HCT116 (cell line): ENCODE measurements around the gene SLC30A9. TPM values are rescaled to one million over a fixed set of nuclear protein-coding genes. Genes with fewer than 3 reads are reported as not detected.

ENCODE experiments used
- ATAC-seq: fragments of 200-7000 bp; cut with Tn5 transposase; 2 replicates; pipeline ENCODE4 v1.9.1; 2020; ENCODE audit warnings: mild to moderate bottlenecking, moderate library complexity
- BruUV-seq: library from RNA; stranded (reverse); fragments of 400-500 nt; replicated peaks from 2 replicates; lab custom pipeline; 2021; lab: Mats Ljungman, UMichigan
- CTCF ChIA-PET: fragments of 300-600 bp; sonication (Branson Sonifier 250); formaldehyde crosslinking; loops from one replicate; lab custom pipeline; 2021; ENCODE audit warnings: antibody characterized with exemption; lab: Charles Lee
- POLR2A ChIA-PET: fragments of 300-600, 350-600 bp; sonication (Branson Sonifier 250); formaldehyde crosslinking; loops from one replicate; lab custom pipeline; 2021; ENCODE audit warnings: antibody characterized with exemption; lab: Charles Lee
- RAD21 ChIA-PET, 2 experiments: fragments of 300-600 bp; sonication (Branson Sonifier 250); formaldehyde crosslinking; loops; one replicate each; lab custom pipeline; 2023; ENCODE audit warnings: low total read pairs in 2 of 2; ENCODE audit not compliant: uncharacterized antibody in 2 of 2, unreplicated experiment in 2 of 2, low non-redundant PET in 1 of 2; lab: Charles Lee
- DNase-seq: peaks from one replicate; pipeline ENCODE4 v3.0.0-alpha.2; 2010; ENCODE audit warnings: low read depth, low spot score
- H2AFZ ChIP-seq: fragments of 200-600 bp; shearing (Covaris generic), sonication (generic); 2 replicates; pipeline ENCODE4 v1.6.1; 2017; ENCODE audit warnings: low read depth, mixed run types, mixed read lengths, antibody characterized with exemption, low read length; ENCODE audit not compliant: poor library complexity, severe bottlenecking
- H3K27ac ChIP-seq: 2 replicates; pipeline ENCODE4 v1.5.1; 2012; ENCODE audit warnings: low read depth, low read length
- H3K27me3 ChIP-seq: fragments of 200-600 bp; sonication (generic); 2 replicates; pipeline ENCODE4 v1.6.1; 2016; ENCODE audit warnings: mixed run types, low read length, mixed read lengths; ENCODE audit not compliant: insufficient read depth
- H3K36me3 ChIP-seq, 2 experiments: fragments of 200-500 bp in 1 of 2; fragments of 200-600 bp in 1 of 2; sonication (Bioruptor generic) in 1 of 2; sonication (generic) in 1 of 2; 2 replicates each; pipeline versions ENCODE4 v1.5.1 to v1.6.1; 2014 to 2016; ENCODE audit warnings: low read length in 2 of 2, inconsistent platforms in 1 of 2, mixed read lengths in 1 of 2, mixed run types in 1 of 2; ENCODE audit not compliant: insufficient read depth in 2 of 2, control insufficient read depth in 1 of 2
- H3K4me1 ChIP-seq, 2 experiments: fragments of 200-600 bp in 1 of 2; sonication (generic) in 1 of 2; 2 replicates each; pipeline versions ENCODE4 v1.5.1 to v1.6.1; 2012 to 2017; ENCODE audit warnings: low read length in 2 of 2, inconsistent platforms in 1 of 2, mild to moderate bottlenecking in 1 of 2, mixed read lengths in 1 of 2, mixed run types in 1 of 2, moderate library complexity in 1 of 2; ENCODE audit not compliant: insufficient read depth in 2 of 2, control insufficient read depth in 1 of 2
- H3K4me2 ChIP-seq: fragments of 200-600 bp; sonication (generic); 2 replicates; pipeline ENCODE4 v1.6.1; 2017; ENCODE audit warnings: mixed run types, low read length, mixed read lengths
- H3K4me3 ChIP-seq, 2 experiments: fragments of 200-600 bp in 1 of 2; sonication (generic) in 1 of 2; replicated peaks in 1 of 2; 2 replicates each; pipeline ENCODE4 v1.5.1; 2011 to 2016; ENCODE audit warnings: low read length in 2 of 2, control low read depth in 1 of 2, low read depth in 1 of 2, mild to moderate bottlenecking in 1 of 2, mixed read lengths in 1 of 2, mixed run types in 1 of 2
- H3K79me2 ChIP-seq: fragments of 200-600 bp; sonication (generic); 2 replicates; pipeline ENCODE4 v1.6.1; 2017; ENCODE audit warnings: mild to moderate bottlenecking, mixed run types, low read length, moderate library complexity, mixed read lengths; ENCODE audit not compliant: insufficient read depth
- H3K9ac ChIP-seq: fragments of 200-600 bp; sonication (generic); 2 replicates; pipeline ENCODE4 v1.6.1; 2016; ENCODE audit warnings: low read length, mixed read lengths
- H3K9me2 ChIP-seq: fragments of 200-600 bp; sonication (generic), shearing (Covaris generic); 2 replicates; pipeline ENCODE4 v1.6.1; 2017; ENCODE audit warnings: mixed run types, mild to moderate bottlenecking, moderate library complexity; ENCODE audit not compliant: insufficient read depth
- H3K9me3 ChIP-seq, 2 experiments: fragments of 200-500 bp in 1 of 2; fragments of 200-600 bp in 1 of 2; sonication (Bioruptor generic) in 1 of 2; sonication (generic) in 1 of 2; 2 replicates each; pipeline ENCODE4 v1.6.1; 2014 to 2017; ENCODE audit warnings: low read length in 2 of 2, mixed read lengths in 2 of 2, inconsistent platforms in 1 of 2, low read depth in 1 of 2, mild to moderate bottlenecking in 1 of 2, mixed run types in 1 of 2, moderate library complexity in 1 of 2; ENCODE audit not compliant: control insufficient read depth in 1 of 2, insufficient read depth in 1 of 2
- H4K20me1 ChIP-seq: fragments of 200-600 bp; sonication (generic), shearing (Covaris generic); 2 replicates; pipeline ENCODE4 v1.6.1; 2017; ENCODE audit warnings: mixed run types, mild to moderate bottlenecking, moderate library complexity; ENCODE audit not compliant: insufficient read depth
- ATF3 ChIP-seq: IDR thresholded peaks from 2 replicates; pipeline ENCODE4 v1.6.1; 2012
- CEBPB ChIP-seq: IDR thresholded peaks from 2 replicates; pipeline ENCODE4 v1.6.1; 2012; ENCODE audit warnings: low read depth
- ELF1 ChIP-seq: IDR thresholded peaks from 2 replicates; pipeline ENCODE4 v1.6.1; 2012; ENCODE audit warnings: low read depth, borderline replicate concordance
- EZH2 ChIP-seq: fragments of 200-600 bp; sonication (generic); IDR thresholded peaks from 2 replicates; pipeline ENCODE4 v1.6.1; 2017; ENCODE audit warnings: antibody characterized with exemption, mixed run types
- FOSL1 ChIP-seq: IDR thresholded peaks from 2 replicates; pipeline ENCODE4 v1.6.1; 2012; ENCODE audit warnings: low read depth
- JUND ChIP-seq: IDR thresholded peaks from 2 replicates; pipeline ENCODE4 v1.6.1; 2012
- POLR2A ChIP-seq: IDR thresholded peaks from 2 replicates; pipeline ENCODE4 v1.7.0; 2011; ENCODE audit warnings: borderline replicate concordance; ENCODE audit not compliant: insufficient read depth, insufficient read length; ENCODE audit errors: extremely low read depth
- SIN3A ChIP-seq: IDR thresholded peaks from 2 replicates; pipeline ENCODE4 v1.6.1; 2012; ENCODE audit warnings: low read depth
- TCF7L2 ChIP-seq: IDR thresholded peaks from 2 replicates; pipeline ENCODE4 v1.7.0; 2011; ENCODE audit warnings: borderline replicate concordance, inconsistent platforms; ENCODE audit not compliant: insufficient read depth, insufficient read length; ENCODE audit errors: extremely low read depth
- YY1 ChIP-seq: IDR thresholded peaks from 2 replicates; pipeline ENCODE4 v1.6.1; 2011; ENCODE audit warnings: low read length, low read depth, moderate library complexity, mild to moderate bottlenecking; ENCODE audit not compliant: insufficient replicate concordance; ENCODE audit errors: extremely low read depth
- ZBTB33 ChIP-seq: IDR thresholded peaks from 2 replicates; pipeline ENCODE4 v1.6.1; 2011; ENCODE audit warnings: mild to moderate bottlenecking, low read length, moderate library complexity; ENCODE audit not compliant: insufficient replicate concordance; ENCODE audit errors: extremely low read depth
- ZNF274 ChIP-seq: fragments of 200-500 bp; sonication (Bioruptor generic); IDR thresholded peaks from 2 replicates; pipeline ENCODE4 v1.6.1; 2014; ENCODE audit warnings: mild to moderate bottlenecking, low read depth, low read length, inconsistent platforms
- intact Hi-C: fragments of 100-400 bp; cut with micrococcal nuclease; formaldehyde crosslinking; loops from 2 replicates; pipeline ENCODE4 v1.10.0; 2022
- total RNA-seq: library from RNA; stranded (reverse); gene quantifications from one replicate; pipeline ENCODE4 v1.2.1, GENCODE V29; 2021; ENCODE audit not compliant: unreplicated experiment
- TF ChIP-seq, protein P1 (sequence below), 3 experiments: fragments of 200-600 bp in 1 of 3; sonication (generic) in 1 of 3; IDR thresholded peaks in 2 of 3; conservative IDR thresholded peaks in 1 of 3; 2 replicates each; pipeline ENCODE4 v1.5.1; 2012 to 2017; ENCODE audit warnings: low read depth in 2 of 3, low read length in 2 of 3, antibody characterized with exemption in 1 of 3, borderline replicate concordance in 1 of 3, control low read depth in 1 of 3, mild to moderate bottlenecking in 1 of 3, mixed read lengths in 1 of 3, mixed run types in 1 of 3, moderate library complexity in 1 of 3; ENCODE audit not compliant: insufficient read depth in 1 of 3
- TF ChIP-seq, protein P2 (sequence below): IDR thresholded peaks from 2 replicates; pipeline ENCODE4 v1.6.1; 2012; ENCODE audit warnings: low read depth

SLC30A9 gene
- total RNA-seq, 1 experiment from 2014 or later = 67.4 TPM

- Histone ChIP-seq H3K27ac (no peak overlapping the region), H3K4me3 (no peak overlapping the region), H3K4me1 (no peaks in the 10 kb centered on the region), H3K36me3 (no peaks in the 10 kb centered on the region), H3K9me3 (no peaks in the 10 kb centered on the region), H2AFZ (no peak overlapping the region), H4K20me1 (no peaks in the 10 kb centered on the region), H3K79me2 (no peaks in the 10 kb centered on the region), H3K27me3 (no peaks in the 10 kb centered on the region), H3K4me2 (no peak overlapping the region), H3K9ac (no peak overlapping the region), H3K9me2 (no peaks in the 10 kb centered on the region)
- DNase-seq (no peak), ATAC-seq (no peak)
- ChIA-PET RAD21 (no interaction called here), POLR2A (no interaction called here), CTCF (no interaction called here)
- TF ChIP-seq CEBPB (no peak), FOSL1 (no peak), POLR2A (no peak), YY1 (no peak), ZBTB33 (no peak), EZH2 (no peak), SIN3A (no peak), ZNF274 (no peak), ELF1 (no peak), ATF3 (no peak), TCF7L2 (no peak), JUND (no peak)
- TF ChIP-seq, protein P1, sequence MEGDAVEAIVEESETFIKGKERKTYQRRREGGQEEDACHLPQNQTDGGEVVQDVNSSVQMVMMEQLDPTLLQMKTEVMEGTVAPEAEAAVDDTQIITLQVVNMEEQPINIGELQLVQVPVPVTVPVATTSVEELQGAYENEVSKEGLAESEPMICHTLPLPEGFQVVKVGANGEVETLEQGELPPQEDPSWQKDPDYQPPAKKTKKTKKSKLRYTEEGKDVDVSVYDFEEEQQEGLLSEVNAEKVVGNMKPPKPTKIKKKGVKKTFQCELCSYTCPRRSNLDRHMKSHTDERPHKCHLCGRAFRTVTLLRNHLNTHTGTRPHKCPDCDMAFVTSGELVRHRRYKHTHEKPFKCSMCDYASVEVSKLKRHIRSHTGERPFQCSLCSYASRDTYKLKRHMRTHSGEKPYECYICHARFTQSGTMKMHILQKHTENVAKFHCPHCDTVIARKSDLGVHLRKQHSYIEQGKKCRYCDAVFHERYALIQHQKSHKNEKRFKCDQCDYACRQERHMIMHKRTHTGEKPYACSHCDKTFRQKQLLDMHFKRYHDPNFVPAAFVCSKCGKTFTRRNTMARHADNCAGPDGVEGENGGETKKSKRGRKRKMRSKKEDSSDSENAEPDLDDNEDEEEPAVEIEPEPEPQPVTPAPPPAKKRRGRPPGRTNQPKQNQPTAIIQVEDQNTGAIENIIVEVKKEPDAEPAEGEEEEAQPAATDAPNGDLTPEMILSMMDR (IDR thresholded peaks at IDR 0.05 in 2 of 3, conservative IDR thresholded peaks at IDR 0.05 in 1 of 3; ENCODE audit: borderline replicate concordance in 1 of 3, insufficient read depth in 1 of 3, low read depth in 2 of 3, low read length in 2 of 3) = no peak
- TF ChIP-seq, protein P2, sequence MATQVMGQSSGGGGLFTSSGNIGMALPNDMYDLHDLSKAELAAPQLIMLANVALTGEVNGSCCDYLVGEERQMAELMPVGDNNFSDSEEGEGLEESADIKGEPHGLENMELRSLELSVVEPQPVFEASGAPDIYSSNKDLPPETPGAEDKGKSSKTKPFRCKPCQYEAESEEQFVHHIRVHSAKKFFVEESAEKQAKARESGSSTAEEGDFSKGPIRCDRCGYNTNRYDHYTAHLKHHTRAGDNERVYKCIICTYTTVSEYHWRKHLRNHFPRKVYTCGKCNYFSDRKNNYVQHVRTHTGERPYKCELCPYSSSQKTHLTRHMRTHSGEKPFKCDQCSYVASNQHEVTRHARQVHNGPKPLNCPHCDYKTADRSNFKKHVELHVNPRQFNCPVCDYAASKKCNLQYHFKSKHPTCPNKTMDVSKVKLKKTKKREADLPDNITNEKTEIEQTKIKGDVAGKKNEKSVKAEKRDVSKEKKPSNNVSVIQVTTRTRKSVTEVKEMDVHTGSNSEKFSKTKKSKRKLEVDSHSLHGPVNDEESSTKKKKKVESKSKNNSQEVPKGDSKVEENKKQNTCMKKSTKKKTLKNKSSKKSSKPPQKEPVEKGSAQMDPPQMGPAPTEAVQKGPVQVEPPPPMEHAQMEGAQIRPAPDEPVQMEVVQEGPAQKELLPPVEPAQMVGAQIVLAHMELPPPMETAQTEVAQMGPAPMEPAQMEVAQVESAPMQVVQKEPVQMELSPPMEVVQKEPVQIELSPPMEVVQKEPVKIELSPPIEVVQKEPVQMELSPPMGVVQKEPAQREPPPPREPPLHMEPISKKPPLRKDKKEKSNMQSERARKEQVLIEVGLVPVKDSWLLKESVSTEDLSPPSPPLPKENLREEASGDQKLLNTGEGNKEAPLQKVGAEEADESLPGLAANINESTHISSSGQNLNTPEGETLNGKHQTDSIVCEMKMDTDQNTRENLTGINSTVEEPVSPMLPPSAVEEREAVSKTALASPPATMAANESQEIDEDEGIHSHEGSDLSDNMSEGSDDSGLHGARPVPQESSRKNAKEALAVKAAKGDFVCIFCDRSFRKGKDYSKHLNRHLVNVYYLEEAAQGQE = no peak
- intact Hi-C loops = no loop called here
- BruUV-seq = no TSS peak
Observed at GRCh38 chr4:41975341-41975740, 15.0 kb upstream of the SLC30A9 start.
